ENCODE measurements around the gene JKAMP. TPM values are rescaled to one million over a fixed set of nuclear protein-coding genes. Genes with fewer than 3 reads are reported as not detected.

Gene JKAMP
- 10 to 100 TPM; 26.8 to 29.6 TPM for total RNA-seq

DNA sequence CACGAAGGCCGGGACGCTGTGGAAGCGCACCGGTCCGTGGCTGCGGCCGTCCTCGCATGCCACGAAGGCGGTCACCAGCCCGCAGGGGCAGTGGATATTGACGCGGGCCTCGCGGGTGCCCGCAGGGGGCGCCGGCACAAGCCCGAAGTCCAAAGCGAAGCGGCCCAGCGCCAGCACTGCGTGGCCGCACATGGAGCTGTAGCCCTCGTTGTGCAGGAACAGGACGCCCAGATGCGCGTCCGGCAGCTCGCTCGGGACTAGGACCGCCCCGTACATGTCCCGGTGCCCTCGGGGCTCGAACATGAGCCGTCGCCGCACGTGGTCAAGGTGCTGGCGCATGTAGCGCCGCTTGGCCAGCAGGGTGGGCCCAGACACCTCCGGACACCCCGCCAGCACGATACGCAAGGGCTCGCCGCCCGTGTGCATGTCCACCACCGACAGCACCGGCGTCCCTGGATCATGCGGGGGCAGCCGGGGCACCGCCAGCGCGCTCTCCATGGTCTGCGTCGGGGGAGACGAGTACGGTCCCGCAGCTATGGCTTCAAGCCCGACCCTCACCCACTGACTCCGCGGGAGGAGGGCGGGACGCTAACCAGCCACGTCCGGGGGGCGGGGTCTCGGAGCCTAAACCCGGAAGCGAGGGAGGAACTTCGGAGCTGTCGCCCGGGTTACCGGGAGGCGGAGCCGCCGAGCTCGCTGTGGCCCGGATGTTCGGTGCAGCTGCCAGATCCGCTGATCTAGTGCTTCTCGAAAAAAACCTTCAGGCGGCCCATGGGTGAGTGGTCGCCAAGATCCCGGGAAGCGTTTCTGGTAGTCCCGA is at the start of gene JKAMP, which contains the start of gene L3HYPDH:
JKAMP (plus strand) TSS at position 699 of the 820 bp plus-strand sequence; CDS start at position 772, 73 bp downstream.
L3HYPDH (minus strand) TSS at position 590 of the 820 bp plus-strand sequence; CDS start at position 498, 92 bp downstream.

DNA sequence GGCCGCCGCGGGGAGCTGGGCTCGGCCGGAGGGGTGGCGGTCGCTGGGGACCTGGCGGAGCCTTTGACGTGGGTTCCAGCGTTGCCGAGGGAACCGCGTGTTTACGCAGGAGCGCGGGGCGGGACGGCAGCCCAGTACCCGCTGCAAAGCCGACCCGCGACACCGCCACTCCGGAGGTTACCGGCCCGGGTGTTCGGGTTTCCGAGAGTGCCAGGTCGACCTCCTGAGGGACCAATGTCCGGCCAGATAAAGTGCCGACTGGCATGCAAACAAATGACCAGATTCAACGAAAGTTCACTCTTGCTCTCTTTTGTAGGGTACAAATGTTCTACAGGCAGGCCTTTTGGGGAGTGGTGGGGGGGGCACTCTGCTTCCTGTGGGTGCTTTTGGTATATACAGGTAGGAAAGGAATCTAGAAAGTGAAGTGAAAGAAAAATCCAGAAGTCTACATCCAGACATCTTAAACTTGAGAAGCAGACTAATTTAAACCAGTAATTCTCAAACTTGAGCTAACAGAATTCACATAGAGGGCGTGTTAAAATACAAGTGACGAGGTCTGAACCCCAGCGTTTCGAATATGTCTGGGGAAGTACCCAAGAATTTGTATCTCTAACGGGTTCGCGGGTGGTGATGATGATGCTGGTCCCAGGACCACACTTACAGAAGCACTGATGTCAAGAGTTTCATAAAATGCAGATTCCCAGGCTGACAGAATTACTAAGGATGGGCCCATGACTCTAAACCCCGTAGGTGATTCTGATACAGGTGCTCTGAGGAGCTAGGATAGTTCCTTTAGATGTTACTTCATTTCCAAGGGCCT is 18.8 kb upstream of the JKAMP start, which contains the start of gene GPR135:
GPR135 (minus strand) TSS at position 65 of the 820 bp plus-strand sequence. CDS start 154 bp downstream, outside the sequence.

Other genes with a start within 250 kb of the JKAMP start
- under 1 TPM; 0.86 to 0.89 TPM for gene GPR135, start 19.1 kb upstream of the JKAMP start, total RNA-seq
- gene L3HYPDH, start 109 bp upstream of the JKAMP start, total RNA-seq = 10 to 100 TPM; 21.1 to 21.3 TPM
- not detected for gene CCDC175, start 92.3 kb downstream of the JKAMP start, total RNA-seq